ENCODE results near the gene LCORL. TPM values are rescaled to one million over a fixed set of nuclear protein-coding genes. Genes with fewer than 3 reads are reported as not detected.

Gene LCORL
- total RNA-seq, 2 experiments from 2014 or later, result 31.4 to 37.4 TPM

- CTCF ChIA-PET (ENCODE audit: unreplicated experiment), result no interaction called here
- Histone ChIP-seq H3K79me2 (ENCODE audit: insufficient read depth, low read depth, low read length) (peaks cover 99% of the 10 kb centered on the region), H2AFZ (ENCODE audit: low read length) (no peak overlapping the region), H3K4me2 (ENCODE audit: low read length) (no peak overlapping the region), H3K4me1 (ENCODE audit: insufficient read depth, low read length, poor library complexity, severe bottlenecking) (peaks cover 22% of the 10 kb centered on the region), H3K4me3 (ENCODE audit: low read depth, low read length, poor library complexity, severe bottlenecking) (no peak overlapping the region), H4K20me1 (ENCODE audit: insufficient read depth, low read length) (peaks cover 43% of the 10 kb centered on the region), H3K27ac (ENCODE audit: low read depth, low read length, poor library complexity, severe bottlenecking) (no peak overlapping the region), H3K9me2 (ENCODE audit: insufficient read depth, low read length) (peaks cover 4% of the 10 kb centered on the region; the same call in 1 of the 2 replicates), H3K9me3 (ENCODE audit: low read length) (no peaks in the 10 kb centered on the region; the same call in 1 of the 2 replicates), H3K36me3 (ENCODE audit: insufficient read depth, low read length) (peaks cover 5% of the 10 kb centered on the region)
- intact Hi-C loops (cut with micrococcal nuclease; ENCODE audit: unreplicated experiment), result no loop called here
- TF ChIP-seq CTCF (conservative IDR thresholded peaks at IDR 0.05; ENCODE audit: low read length), result no peak
- no peak for TF ChIP-seq EZH2phosphoT487 (IDR thresholded peaks at IDR 0.05; ENCODE audit: borderline replicate concordance, low read depth, low read length)
- no peak for DNase-seq (ENCODE audit: low spot score)
- no TSS peak for BruUV-seq (replicated peaks)
- POLR2A ChIA-PET, result interaction anchor here (0.6 to 2.5 kb wide), 3 partner anchors 9 to 29 kb away, joined by 3 to 8 read pairs (median 3); no protein-coding TSS in a partner anchor
Observed at GRCh38 chr4:18014269-18014668, 7.3 kb downstream of the LCORL start.

DNA sequence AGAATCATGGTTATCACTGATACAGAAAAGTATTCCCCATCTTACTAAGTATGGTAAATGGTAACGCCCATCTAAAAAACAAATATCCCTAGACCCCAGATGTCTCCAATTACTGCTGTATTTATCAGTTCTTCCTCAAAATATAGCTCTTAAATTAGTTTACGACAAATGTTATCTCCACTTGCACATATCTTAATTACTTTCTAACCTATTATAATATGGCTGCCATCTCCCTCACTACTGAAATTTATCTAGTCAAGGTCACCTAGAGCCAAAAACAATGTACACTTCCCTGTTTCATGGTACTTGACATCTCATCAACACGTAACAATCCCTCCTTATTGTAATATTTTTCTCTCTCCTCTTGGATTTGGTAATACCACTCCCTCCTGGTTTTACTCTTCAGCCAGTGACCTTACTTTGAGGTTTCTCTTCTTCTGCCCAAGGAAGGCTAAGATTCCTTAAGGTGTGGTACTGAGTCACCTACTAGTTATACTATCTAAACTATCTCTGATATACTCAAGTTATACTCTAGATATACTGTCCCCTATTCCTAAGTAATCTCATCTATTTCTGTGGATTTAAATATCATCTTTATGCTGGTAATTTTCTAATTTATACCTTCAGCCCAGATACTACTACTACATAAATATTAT, 8.6 kb downstream of the LCORL start:
- Histone ChIP-seq H3K4me2 (ENCODE audit: low read length) (no peak overlapping the region), H3K79me2 (ENCODE audit: insufficient read depth, low read depth, low read length) (peaks cover 99% of the 10 kb centered on the region), H2AFZ (ENCODE audit: low read length) (no peak overlapping the region), H3K27ac (ENCODE audit: low read depth, low read length, poor library complexity, severe bottlenecking) (no peak overlapping the region), H3K36me3 (ENCODE audit: insufficient read depth, low read length) (peaks cover 11% of the 10 kb centered on the region), H3K9me2 (ENCODE audit: insufficient read depth, low read length) (peaks cover 2% of the 10 kb centered on the region; the same call in 1 of the 2 replicates), H3K4me1 (ENCODE audit: insufficient read depth, low read length, poor library complexity, severe bottlenecking) (peaks cover 15% of the 10 kb centered on the region), H4K20me1 (ENCODE audit: insufficient read depth, low read length) (peaks cover 35% of the 10 kb centered on the region), H3K9me3 (ENCODE audit: low read length) (no peaks in the 10 kb centered on the region; the same call in 1 of the 2 replicates), H3K4me3 (ENCODE audit: low read depth, low read length, poor library complexity, severe bottlenecking) (no peak overlapping the region)
- no TSS peak for BruUV-seq (replicated peaks)
- no peak for DNase-seq (ENCODE audit: low spot score)
- ChIA-PET CTCF (ENCODE audit: unreplicated experiment) (no interaction called here), POLR2A (interaction anchor here (0.6 to 2.5 kb wide), 6 partner anchors 9 to 109 kb away, joined by 3 to 12 read pairs (median 4); no protein-coding TSS in a partner anchor)
- no peak for TF ChIP-seq CTCF (conservative IDR thresholded peaks at IDR 0.05; ENCODE audit: low read length)
- TF ChIP-seq EZH2phosphoT487 (IDR thresholded peaks at IDR 0.05; ENCODE audit: borderline replicate concordance, low read depth, low read length), result no peak
- intact Hi-C loops (cut with micrococcal nuclease; ENCODE audit: unreplicated experiment), result no loop called here

Measured in OCI-LY7 (cell line).